ENCODE measurements around the gene PLA2G4A.

The PLA2G4A gene

GRCh38 chr1:186843931-186844330, 15.2 kb downstream of the PLA2G4A start:
- no peak overlapping the region for H3K4me3 ChIP-seq (ENCODE audit: low read depth, low read length)
- TF ChIP-seq, protein P1, sequence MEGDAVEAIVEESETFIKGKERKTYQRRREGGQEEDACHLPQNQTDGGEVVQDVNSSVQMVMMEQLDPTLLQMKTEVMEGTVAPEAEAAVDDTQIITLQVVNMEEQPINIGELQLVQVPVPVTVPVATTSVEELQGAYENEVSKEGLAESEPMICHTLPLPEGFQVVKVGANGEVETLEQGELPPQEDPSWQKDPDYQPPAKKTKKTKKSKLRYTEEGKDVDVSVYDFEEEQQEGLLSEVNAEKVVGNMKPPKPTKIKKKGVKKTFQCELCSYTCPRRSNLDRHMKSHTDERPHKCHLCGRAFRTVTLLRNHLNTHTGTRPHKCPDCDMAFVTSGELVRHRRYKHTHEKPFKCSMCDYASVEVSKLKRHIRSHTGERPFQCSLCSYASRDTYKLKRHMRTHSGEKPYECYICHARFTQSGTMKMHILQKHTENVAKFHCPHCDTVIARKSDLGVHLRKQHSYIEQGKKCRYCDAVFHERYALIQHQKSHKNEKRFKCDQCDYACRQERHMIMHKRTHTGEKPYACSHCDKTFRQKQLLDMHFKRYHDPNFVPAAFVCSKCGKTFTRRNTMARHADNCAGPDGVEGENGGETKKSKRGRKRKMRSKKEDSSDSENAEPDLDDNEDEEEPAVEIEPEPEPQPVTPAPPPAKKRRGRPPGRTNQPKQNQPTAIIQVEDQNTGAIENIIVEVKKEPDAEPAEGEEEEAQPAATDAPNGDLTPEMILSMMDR (IDR thresholded peaks at IDR 0.05; ENCODE audit: insufficient read depth, low read length, missing control alignments), result no peak
- ChIA-PET CTCF (no interaction called here), POLR2A (no interaction called here)
- DNase-seq (ENCODE audit: low read depth, low spot score), result no peak

- ChIA-PET CTCF (no interaction called here), POLR2A (no interaction called here)
- no peak for DNase-seq (ENCODE audit: low read depth, low spot score)
- H3K4me3 ChIP-seq (ENCODE audit: low read depth, low read length), result no peak overlapping the region
- TF ChIP-seq, protein P1 (IDR thresholded peaks at IDR 0.05; ENCODE audit: insufficient read depth, low read length, missing control alignments), result no peak
Measured at GRCh38 chr1:186845576-186846210, 16.9 kb downstream of the PLA2G4A start.

- DNase-seq (ENCODE audit: low read depth, low spot score), result no peak
- ChIA-PET CTCF (interaction anchor here (0.7 kb wide), 1 partner anchor 12 kb away, joined by 3 read pairs; no protein-coding TSS in a partner anchor), POLR2A (no interaction called here)
- H3K4me3 ChIP-seq (ENCODE audit: low read depth, low read length), result no peak overlapping the region
- TF ChIP-seq, protein P1 (IDR thresholded peaks at IDR 0.05; ENCODE audit: insufficient read depth, low read length, missing control alignments), result no peak
Measured at GRCh38 chr1:186848509-186849130, 19.9 kb downstream of the PLA2G4A start.

- CTCF ChIA-PET, result no interaction called here
- POLR2A ChIA-PET, result no interaction called here
- H3K4me3 ChIP-seq (ENCODE audit: low read depth, low read length), result no peak overlapping the region
- DNase-seq (ENCODE audit: low read depth, low spot score), result no peak
- TF ChIP-seq, protein P1 (IDR thresholded peaks at IDR 0.05; ENCODE audit: insufficient read depth, low read length, missing control alignments), result no peak
Measured at GRCh38 chr1:186849271-186849671, 20.5 kb downstream of the PLA2G4A start.

GRCh38 chr1:186849826-186850225, 21.1 kb downstream of the PLA2G4A start:
- CTCF ChIA-PET, result interaction anchor here (1.4 kb wide), 1 partner anchor 48 kb away, joined by 3 read pairs; no protein-coding TSS in a partner anchor
- H3K4me3 ChIP-seq (ENCODE audit: low read depth, low read length), result no peak overlapping the region
- POLR2A ChIA-PET, result no interaction called here
- TF ChIP-seq, protein P1 (IDR thresholded peaks at IDR 0.05; ENCODE audit: insufficient read depth, low read length, missing control alignments), result no peak
- no peak for DNase-seq (ENCODE audit: low read depth, low spot score)

GRCh38 chr1:186854102-186854501, 25.4 kb downstream of the PLA2G4A start:
- DNase-seq (ENCODE audit: low read depth, low spot score), result no peak
- POLR2A ChIA-PET, result no interaction called here
- CTCF ChIA-PET, result no interaction called here
- TF ChIP-seq, protein P1 (IDR thresholded peaks at IDR 0.05; ENCODE audit: insufficient read depth, low read length, missing control alignments), result no peak
- H3K4me3 ChIP-seq (ENCODE audit: low read depth, low read length), result no peak overlapping the region
